Left ventricle myocardium inferior (tissue), 1 donor: Measurements from ENCODE around the gene EME2. TPM values are rescaled to one million over a fixed set of nuclear protein-coding genes. Genes with fewer than 3 reads are reported as not detected.
"Not testable (repeated sequence)": the region's sequence is repeated elsewhere in the genome, so short reads cannot be mapped to it uniquely, and the experiment has no call there.

ENCODE experiments used
- DNase-seq: peaks from one replicate; pipeline ENCODE4 v3.0.0-alpha.2; 2020
- H3K27ac ChIP-seq: fragments of 200-600 bp; replicated peaks from 2 replicates; pipeline ENCODE4 v1.8.0; 2021
- H3K27me3 ChIP-seq: fragments of 200-600 bp; 2 replicates; pipeline ENCODE4 v1.8.0; 2021; ENCODE audit warnings: low read depth
- H3K36me3 ChIP-seq: fragments of 200-600 bp; 2 replicates; pipeline ENCODE4 v1.8.0; 2021
- H3K4me1 ChIP-seq: fragments of 200-600 bp; 2 replicates; pipeline ENCODE4 v1.8.0; 2021
- H3K4me3 ChIP-seq: fragments of 200-600 bp; 2 replicates; pipeline ENCODE4 v1.8.0; 2021; ENCODE audit warnings: mild to moderate bottlenecking, moderate library complexity
- H3K9me3 ChIP-seq: fragments of 200-600 bp; replicated peaks from 2 replicates; pipeline ENCODE4 v1.8.0; 2021
- intact Hi-C: fragments of 100-400 bp; cut with micrococcal nuclease; formaldehyde crosslinking; loops from one replicate; pipeline ENCODE4 v1.11.0; 2022
- total RNA-seq: library from RNA; stranded (reverse); fragmentation: NEBNext Ultra II Directional; extraction: Animal tissue kit (Norgen Biotek cat#: 25700); gene quantifications from one replicate; pipeline ENCODE4 v1.2.1, GENCODE V29; 2021
- TF ChIP-seq, protein P1 (sequence below): fragments of 200-600 bp; IDR thresholded peaks from 2 replicates; pipeline ENCODE4 v1.8.0; 2021; ENCODE audit warnings: antibody characterized with exemption, mild to moderate bottlenecking, borderline replicate concordance
- donor health status: DM: no; HTN: yes; CAD: no; lungs with severe emphysema.

EME2 gene
- total RNA-seq, 1 donor from 2014 or later = 7.4 TPM

- TF ChIP-seq, protein P1, sequence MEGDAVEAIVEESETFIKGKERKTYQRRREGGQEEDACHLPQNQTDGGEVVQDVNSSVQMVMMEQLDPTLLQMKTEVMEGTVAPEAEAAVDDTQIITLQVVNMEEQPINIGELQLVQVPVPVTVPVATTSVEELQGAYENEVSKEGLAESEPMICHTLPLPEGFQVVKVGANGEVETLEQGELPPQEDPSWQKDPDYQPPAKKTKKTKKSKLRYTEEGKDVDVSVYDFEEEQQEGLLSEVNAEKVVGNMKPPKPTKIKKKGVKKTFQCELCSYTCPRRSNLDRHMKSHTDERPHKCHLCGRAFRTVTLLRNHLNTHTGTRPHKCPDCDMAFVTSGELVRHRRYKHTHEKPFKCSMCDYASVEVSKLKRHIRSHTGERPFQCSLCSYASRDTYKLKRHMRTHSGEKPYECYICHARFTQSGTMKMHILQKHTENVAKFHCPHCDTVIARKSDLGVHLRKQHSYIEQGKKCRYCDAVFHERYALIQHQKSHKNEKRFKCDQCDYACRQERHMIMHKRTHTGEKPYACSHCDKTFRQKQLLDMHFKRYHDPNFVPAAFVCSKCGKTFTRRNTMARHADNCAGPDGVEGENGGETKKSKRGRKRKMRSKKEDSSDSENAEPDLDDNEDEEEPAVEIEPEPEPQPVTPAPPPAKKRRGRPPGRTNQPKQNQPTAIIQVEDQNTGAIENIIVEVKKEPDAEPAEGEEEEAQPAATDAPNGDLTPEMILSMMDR = no peak
- H3K4me1 ChIP-seq = no peaks in the 10 kb centered on the region
- H3K27ac ChIP-seq = no peak overlapping the region
- H3K27me3 ChIP-seq = no peaks in the 10 kb centered on the region
- no peak for DNase-seq
- peaks cover 72% of the 10 kb centered on the region for H3K36me3 ChIP-seq
- no peaks in the 10 kb centered on the region for H3K9me3 ChIP-seq
- no peak overlapping the region for H3K4me3 ChIP-seq
- intact Hi-C loops = no loop called here
Observed at GRCh38 chr16:1732071-1732470, 40.5 kb upstream of the EME2 start.

DNA sequence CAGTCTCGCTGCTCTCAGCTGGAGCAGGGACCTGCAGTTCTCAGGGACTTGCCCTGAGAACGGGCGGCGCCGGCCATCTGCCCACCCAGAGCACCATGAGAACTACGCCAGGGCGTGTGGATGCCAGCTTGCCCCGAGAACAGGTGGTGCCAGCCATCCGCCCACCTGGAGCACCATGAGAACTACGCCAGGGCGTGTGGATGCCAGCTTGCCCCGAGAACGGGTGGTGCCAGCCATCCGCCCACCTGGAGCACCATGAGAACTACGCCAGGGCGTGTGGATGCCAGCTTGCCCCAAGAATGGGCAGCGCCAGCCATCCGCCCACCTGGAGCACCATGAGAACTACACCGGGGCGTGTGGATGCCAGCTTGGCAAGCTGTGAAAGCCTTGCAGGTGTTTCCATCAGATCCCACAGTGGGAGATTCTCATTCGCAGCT lies 40.0 kb upstream of the EME2 start:
- intact Hi-C loops, H3K27me3 ChIP-seq, DNase-seq: not testable (repeated sequence)

GRCh38 chr16:1734123-1734522 lies 38.5 kb upstream of the EME2 start:
- Histone ChIP-seq H3K27me3 (no peaks in the 10 kb centered on the region), H3K27ac (no peak overlapping the region), H3K4me1 (no peaks in the 10 kb centered on the region), H3K9me3 (no peaks in the 10 kb centered on the region), H3K36me3 (peaks cover 54% of the 10 kb centered on the region), H3K4me3 (no peak overlapping the region)
- TF ChIP-seq, protein P1 = no peak
- intact Hi-C loops = no loop called here
- DNase-seq = no peak

More for the DNA sequence above, 40.0 kb upstream of the EME2 start:
- H3K9me3 ChIP-seq, H3K27ac ChIP-seq, H3K4me3 ChIP-seq, H3K4me1 ChIP-seq: not testable (repeated sequence)
- H3K36me3 ChIP-seq = peaks cover 67% of the 10 kb centered on the region

GRCh38 chr16:1734816-1735215 lies 37.8 kb upstream of the EME2 start:
- no peaks in the 10 kb centered on the region for H3K4me1 ChIP-seq
- H3K36me3 ChIP-seq = peaks cover 47% of the 10 kb centered on the region
- TF ChIP-seq, protein P1 = no peak
- H3K27me3 ChIP-seq = no peaks in the 10 kb centered on the region
- no peak overlapping the region for H3K4me3 ChIP-seq
- no peaks in the 10 kb centered on the region for H3K9me3 ChIP-seq
- no peak for DNase-seq
- intact Hi-C loops = no loop called here
- H3K27ac ChIP-seq = no peak overlapping the region

GRCh38 chr16:1740234-1740633 lies 32.4 kb upstream of the EME2 start:
- TF ChIP-seq, protein P1 = no peak
- no peak overlapping the region for H3K27ac ChIP-seq
- H3K27me3 ChIP-seq = no peaks in the 10 kb centered on the region
- DNase-seq = no peak
- H3K9me3 ChIP-seq = no peaks in the 10 kb centered on the region
- H3K36me3 ChIP-seq = peaks cover 26% of the 10 kb centered on the region
- no peaks in the 10 kb centered on the region for H3K4me1 ChIP-seq
- intact Hi-C loops = no loop called here
- H3K4me3 ChIP-seq = no peak overlapping the region

- H3K4me1 ChIP-seq = no peaks in the 10 kb centered on the region
- peaks cover 33% of the 10 kb centered on the region for H3K36me3 ChIP-seq
- DNase-seq = no peak
- TF ChIP-seq, protein P1 = no peak
- intact Hi-C loops = no loop called here
- H3K27me3 ChIP-seq = no peaks in the 10 kb centered on the region
- no peak overlapping the region for H3K27ac ChIP-seq
- no peaks in the 10 kb centered on the region for H3K9me3 ChIP-seq
- H3K4me3 ChIP-seq = no peak overlapping the region
Observed at GRCh38 chr16:1740781-1741490, 31.7 kb upstream of the EME2 start.
